HK-2 (cell line): Measurements from ENCODE around the gene CCDC149.
A peak's percentile ranks its signal among the peaks of the same experiment; 100 is the strongest.

Experiments
- DNase-seq: peaks from one replicate; pipeline ENCODE4 v3.0.0-alpha.2; 2018; ENCODE audit not compliant: unreplicated experiment

CCDC149 gene

GRCh38 chr4:24912252-24913118 is at the start of gene CCDC149:
TSS of gene CCDC149 (minus strand) at chr4:24913042. CDS start at chr4:24912864, 178 bp downstream.
- DNase-seq: peak; percentile 77

DNA sequence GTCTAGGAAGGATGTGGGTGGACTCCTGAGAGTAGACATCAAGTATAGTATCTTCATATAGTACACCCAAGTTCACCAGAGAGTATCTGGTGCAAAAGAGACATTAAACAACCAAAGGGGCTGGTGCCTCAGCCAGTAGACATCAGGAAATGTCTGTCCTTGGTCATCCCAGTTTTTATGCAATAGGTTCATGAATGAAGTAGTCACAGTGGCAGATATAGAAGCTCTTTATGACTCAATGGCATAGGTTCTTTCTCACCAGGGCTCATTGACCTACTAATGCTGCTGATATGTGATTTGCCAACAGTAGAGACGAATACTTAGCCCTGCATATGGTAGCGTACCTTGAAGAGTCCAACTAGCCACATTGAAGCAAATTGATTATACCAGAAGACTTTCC is 45.0 kb upstream of the CCDC149 start:
- no peak for DNase-seq

GRCh38 chr4:24956763-24957162 is 43.9 kb upstream of the CCDC149 start:
- DNase-seq: no peak

DNA sequence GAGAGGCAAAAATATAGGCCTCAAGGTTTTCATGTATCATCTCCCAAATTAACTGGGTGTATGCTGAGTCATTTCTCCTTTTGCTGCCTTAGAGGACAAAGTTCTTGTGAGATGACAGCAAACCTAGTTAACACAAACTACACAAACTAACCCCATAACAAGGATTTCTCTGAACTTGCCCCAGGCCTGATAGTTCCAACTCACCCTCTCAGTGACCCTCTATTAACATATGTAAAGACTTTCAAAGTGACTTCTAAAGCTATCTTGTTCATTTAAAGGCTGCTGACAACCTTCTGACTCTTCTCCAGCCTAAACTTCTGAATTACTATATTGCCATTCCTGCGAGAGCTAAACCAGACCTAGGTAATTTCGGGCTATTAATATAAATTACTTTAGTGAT is 43.2 kb upstream of the CCDC149 start:
- DNase-seq: no peak

- DNase-seq: no peak
Measured at GRCh38 chr4:24952667-24953066, 39.8 kb upstream of the CCDC149 start.

DNA sequence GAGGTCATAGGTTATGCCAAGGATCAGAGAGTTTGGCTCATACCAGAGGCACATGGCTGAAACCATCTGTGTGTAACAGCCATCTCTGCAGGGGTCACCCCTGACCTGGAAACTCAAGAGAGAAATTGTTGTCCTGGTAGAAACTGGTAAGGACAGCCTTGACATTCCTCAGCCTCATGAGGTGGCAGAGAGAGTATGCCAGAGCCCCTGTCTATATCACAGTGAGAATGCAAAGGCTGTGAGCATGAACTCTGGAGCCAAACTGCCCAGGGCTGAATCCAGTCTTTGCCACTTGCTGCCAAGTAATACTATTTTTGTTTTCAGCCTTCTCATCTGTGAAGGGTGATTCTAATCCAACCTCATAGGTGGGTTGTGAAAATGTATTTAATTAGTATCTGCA is 37.1 kb upstream of the CCDC149 start:
- DNase-seq: no peak

- no peak for DNase-seq
Measured at GRCh38 chr4:24937917-24938281, 25.1 kb upstream of the CCDC149 start.

- no peak for DNase-seq
Measured at GRCh38 chr4:24937176-24937916, 24.5 kb upstream of the CCDC149 start.

DNA sequence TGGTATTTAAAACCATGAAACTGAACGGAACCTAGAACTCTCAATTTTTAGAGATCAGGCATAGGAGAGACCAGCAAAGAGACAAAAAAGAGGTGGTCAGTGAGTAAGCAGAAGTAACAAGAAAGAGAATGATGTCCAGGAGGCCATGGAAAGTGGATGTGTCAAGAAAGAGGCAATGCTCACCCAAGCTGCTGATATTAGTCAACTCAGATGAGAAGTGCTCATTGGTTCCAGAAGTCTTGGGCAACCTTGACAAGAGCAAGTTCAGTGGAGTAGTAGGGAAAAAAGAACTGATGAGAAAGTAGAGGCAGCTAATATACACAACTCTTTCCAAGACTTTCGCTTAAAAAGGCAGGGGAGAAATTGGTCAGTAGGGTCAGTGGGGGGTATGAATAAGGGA is 23.0 kb upstream of the CCDC149 start:
- no peak for DNase-seq

DNA sequence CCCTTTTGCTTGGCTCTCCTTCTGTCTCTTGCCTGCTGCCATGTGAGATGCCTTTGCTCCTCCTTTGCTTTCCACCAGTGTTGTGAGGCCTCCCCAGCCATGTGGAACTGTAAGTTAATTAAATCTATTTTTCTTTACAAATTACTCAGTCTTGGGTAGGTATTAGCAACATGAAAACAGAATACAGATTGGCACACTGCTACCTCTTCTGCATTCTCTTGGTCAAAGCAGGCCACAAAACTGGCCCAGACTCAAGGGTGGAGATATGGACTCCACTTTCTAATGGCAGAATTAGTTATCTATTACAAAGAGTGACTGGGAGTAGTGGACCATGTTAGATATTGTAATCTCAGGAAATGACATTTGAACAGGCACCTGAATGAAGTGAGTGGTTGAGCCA is 21.5 kb upstream of the CCDC149 start:
- DNase-seq: no peak

DNA sequence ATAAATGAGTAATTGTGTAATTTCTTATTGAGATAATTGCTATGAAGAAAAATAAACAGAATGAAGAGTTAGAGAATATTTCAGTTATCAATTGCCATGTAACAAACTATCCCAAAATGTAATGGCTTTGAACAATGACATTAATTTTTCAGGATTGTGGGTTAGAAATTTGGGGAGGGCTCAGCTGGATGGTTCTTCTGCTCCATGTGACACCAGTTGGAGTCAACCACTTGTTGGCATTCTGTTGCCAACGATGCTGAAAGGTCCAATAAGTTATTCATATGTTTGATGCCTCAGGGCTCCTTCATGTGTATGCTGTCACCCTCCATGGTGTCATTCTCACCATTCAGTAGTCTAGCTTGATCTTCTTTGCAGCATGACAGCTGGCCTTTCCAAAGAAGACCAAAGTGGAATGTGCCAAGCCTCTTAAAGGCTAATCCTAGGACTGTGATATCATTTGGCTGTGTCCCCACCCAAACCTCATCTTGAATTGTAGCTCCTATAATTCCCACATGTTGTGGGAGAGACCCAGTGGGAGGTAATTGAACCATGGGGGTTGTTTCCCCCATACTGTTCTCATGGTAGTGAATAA is 20.9 kb upstream of the CCDC149 start:
- DNase-seq: no peak

GRCh38 chr4:24932515-24933225 is 19.8 kb upstream of the CCDC149 start:
- no peak for DNase-seq

DNA sequence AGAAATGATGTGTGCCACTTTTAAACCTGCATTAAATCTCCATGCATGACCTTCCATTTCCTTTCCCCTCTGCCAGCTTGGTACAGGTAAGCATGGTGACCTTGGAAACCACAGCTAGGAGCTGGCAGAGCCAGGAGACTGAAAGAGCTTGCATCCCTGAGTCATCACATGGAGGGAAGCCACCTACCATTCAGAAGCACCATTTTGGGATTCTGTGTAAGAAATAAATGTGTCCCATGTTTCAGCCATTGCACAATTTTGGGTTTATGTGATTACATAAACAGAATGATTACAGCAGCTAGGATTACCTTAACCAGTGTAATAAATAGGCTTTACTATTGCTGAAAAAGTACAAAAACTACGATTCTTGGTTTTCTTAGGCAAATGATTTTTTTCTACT is 17.3 kb upstream of the CCDC149 start:
- DNase-seq: no peak

DNA sequence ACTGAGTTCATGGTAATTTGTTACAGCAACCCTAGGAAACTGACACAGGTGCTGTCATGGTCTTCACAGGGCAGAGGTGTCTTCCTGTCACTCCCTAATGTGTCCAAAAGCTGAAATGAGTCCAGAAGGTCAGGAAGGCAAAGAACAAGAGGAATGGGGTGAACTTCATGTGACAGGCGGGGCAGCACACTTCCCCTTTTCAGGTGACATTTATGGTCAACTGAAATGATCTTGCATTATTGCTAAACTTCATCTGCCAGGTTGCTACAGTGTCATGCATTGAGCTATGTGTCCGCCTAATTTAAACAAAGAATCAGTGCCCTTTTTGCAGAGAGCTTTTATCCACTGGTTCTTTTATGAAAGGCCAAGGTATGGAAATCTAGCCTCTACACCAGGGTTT is 15.9 kb upstream of the CCDC149 start:
- no peak for DNase-seq

GRCh38 chr4:24927049-24927448 is 14.2 kb upstream of the CCDC149 start:
- no peak for DNase-seq

GRCh38 chr4:24924309-24924781 is 11.5 kb upstream of the CCDC149 start:
- peak; percentile 90 for DNase-seq

DNA sequence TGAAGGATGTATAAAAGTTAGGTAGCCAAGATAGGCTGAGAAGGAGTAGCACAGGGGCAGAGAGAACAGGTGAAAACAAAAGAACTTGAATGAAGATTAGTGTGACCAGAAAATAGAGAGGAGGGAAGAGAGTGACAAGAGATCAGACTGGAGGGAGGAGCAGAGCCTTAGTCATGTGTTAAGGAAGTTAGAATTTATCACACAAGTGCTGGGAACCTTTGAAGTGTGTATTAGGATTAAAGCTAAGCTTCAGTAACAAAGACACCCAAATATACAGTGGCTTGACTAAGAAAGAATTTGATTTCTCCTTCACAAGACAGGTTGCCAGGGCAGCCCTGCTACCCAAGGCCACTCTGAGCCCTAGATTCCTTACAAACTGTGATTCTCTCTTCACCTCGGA is 10.7 kb upstream of the CCDC149 start:
- no peak for DNase-seq

DNA sequence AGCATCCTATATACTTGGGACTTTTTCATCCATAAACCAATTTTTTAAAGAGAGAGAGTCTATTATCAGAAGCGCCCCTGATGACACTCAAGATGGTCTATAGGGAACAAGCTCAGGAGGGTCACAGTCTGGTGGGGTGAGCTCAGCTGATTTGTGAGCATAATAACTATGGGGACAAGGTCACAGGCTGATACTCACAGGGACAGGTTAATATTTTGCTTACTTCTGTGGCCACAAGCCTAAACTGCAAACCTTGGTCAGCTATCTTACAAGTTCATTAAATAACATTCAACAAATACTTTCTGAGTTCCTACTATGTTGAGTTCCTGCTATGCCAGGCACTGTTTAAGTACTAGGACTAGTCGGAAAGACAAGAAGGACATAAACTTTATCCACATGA is 10.2 kb upstream of the CCDC149 start:
- DNase-seq: no peak

DNA sequence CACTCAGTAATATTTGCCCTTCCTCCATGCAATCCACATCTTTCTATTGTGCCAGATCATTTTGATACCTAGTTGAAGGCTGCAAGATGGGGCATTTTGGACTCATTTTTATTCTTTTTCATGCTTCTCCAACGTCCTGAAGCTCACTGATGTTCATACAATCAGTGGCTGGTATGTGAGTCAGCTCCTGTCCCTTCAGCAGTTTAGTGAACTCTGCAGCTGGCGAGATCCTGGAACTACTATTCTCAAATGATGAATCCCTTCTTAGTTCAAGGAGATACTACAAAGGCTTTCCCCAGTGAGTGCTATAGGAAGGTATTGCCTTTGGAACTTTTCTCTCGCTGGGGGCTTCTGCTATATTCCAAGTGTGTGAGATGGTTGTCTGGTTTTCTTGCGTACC is 9.6 kb upstream of the CCDC149 start:
- no peak for DNase-seq

GRCh38 chr4:24921491-24921890 is 8.6 kb upstream of the CCDC149 start:
- DNase-seq: no peak

DNA sequence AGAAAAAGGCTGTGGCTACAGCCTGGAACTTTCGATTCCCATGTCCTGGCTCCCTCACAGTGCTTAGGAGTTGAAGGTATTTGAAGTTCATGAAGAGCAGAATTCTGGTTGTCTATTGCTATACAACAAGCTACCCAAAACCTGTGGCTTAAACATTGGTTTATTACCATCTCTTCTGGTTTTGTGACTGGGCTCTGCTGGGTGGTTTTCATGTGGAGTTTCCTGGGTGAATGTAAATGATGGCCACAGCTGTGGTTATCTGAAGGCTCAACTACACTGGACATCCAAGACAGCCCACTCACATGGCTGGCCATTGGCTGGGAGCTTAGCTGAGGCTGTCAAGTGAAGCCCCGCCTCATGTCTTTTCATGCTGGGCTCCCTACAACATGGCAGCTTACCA is 7.2 kb upstream of the CCDC149 start:
- no peak for DNase-seq
